AG20443 (cell line): ENCODE measurements around the gene COL19A1.
A peak's percentile ranks its signal among the peaks of the same experiment; 100 is the strongest.
"Not testable (repeated sequence)": the region's sequence is repeated elsewhere in the genome, so short reads cannot be mapped to it uniquely, and the experiment has no call there.

ENCODE experiments used
- DNase-seq: peaks from one replicate; pipeline ENCODE4 v3.0.0; 2012; ENCODE audit warnings: low spot score, mixed read lengths

The COL19A1 gene

GRCh38 chr6:69866351-69866769, at the start of gene COL19A1:
Gene COL19A1 (plus strand): TSS chr6:69866556. CDS start chr6:69879568, 13,012 bp downstream.
- DNase-seq = peak; percentile 11

DNA sequence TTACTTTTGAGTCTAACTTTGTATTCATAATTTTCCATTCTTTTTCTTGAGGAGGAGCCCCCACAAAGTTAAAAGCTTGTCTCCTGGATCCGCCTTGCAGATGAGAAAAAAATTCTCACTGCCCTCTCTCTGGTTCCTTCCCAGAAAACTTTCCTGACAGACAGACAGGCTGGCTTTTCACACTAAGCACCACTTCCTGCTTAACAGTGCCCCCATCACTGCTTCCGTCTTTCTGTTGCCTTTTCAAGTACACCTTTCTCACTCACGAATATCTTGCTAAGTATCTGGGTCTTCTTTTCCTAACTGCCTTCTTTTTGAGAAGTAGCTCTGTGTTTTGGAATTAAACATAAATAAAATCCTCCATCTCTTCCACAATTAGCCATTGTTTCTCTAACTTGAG, 49.8 kb upstream of the COL19A1 start:
- DNase-seq = no peak

GRCh38 chr6:69817358-69817757, 49.0 kb upstream of the COL19A1 start:
- DNase-seq = no peak

GRCh38 chr6:69818223-69818930, 48.0 kb upstream of the COL19A1 start:
- no peak for DNase-seq

DNA sequence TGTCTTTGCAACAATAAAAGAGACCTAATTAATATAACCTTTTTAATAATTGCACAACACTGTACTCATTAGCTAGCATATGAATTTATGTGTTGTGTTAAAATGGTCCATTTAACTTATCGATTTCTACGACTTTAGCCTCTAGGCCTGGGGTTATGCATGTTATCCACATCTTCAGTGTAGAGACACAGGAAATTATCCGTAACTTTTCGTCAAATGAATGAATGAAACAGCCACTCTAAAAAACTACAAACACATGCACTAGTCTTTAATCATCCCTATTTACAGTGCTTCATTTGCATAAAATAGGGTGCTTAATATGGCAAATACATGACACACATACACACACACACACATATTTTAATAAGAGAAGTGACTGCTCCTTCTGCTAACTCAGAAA, 47.2 kb upstream of the COL19A1 start:
- DNase-seq = no peak

DNA sequence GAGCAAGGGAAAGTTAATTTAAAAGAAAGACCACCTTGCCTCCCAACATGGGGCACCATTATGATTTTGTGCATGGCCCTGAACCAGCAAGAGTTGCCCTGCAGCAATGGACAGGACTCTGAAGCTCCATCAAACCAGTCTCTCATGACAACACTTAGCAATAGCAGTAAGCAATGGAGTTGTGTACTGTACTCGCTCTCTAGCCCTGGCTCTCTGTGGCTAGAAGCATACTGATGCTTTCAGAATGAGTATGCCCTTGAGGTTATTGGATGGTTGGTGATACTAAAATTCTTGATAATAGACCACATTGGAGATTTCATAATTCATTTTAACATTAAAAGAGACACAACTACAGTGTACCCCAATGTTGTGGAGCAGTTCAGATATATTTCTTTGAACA, 46.3 kb upstream of the COL19A1 start:
- DNase-seq = no peak

DNA sequence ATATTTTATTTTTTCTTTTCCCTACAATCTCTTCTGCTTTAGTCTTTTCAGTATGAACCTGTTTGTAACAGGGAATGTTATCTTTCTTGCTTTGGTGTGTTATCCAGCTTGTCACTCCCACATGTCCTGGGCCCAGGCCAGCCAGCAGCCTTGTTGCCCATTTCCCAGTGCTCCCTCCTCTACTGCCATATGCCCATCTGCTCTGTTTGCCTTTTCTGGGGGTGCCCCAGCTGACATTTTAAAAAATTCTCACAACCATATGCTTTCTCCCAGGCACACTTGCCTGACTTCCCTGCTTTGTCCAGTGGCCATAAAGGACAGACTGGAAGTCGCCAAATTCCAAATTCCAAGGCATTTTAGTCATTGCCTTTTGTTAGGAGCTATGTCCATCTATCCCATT, 45.9 kb upstream of the COL19A1 start:
- no peak for DNase-seq

GRCh38 chr6:69824355-69824754, 42.0 kb upstream of the COL19A1 start:
- DNase-seq = not testable (repeated sequence)

- no peak for DNase-seq
Observed at GRCh38 chr6:69825904-69826303, 40.5 kb upstream of the COL19A1 start.

DNA sequence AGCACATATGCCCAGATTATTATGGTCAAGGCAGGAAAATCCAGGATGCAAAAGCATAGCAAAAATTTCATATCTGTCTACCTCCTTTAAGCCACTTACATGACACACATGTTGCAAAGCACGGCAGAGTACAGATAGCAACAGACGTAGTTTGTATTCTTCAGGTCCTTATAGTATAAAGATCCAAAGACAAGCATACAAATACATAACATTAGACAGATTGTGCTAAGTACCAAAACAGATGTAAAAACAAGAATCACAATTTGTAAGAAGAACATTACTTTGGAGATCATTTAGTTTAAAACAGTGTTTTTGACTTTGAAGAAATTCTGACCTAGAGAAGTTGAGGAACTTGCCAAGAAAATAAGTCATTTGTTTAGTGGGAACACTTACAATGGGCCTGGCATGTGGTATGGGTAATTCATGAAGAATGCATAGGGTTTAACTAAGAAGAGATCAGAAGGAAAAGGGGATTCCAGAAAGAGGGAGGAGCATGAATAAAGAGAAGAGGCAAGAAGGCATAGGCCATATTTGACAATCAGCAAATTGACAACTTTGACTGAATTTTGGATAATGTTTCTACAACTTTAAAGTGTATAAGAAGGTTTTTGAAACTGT, 39.0 kb upstream of the COL19A1 start:
- DNase-seq = peak; percentile 13

DNA sequence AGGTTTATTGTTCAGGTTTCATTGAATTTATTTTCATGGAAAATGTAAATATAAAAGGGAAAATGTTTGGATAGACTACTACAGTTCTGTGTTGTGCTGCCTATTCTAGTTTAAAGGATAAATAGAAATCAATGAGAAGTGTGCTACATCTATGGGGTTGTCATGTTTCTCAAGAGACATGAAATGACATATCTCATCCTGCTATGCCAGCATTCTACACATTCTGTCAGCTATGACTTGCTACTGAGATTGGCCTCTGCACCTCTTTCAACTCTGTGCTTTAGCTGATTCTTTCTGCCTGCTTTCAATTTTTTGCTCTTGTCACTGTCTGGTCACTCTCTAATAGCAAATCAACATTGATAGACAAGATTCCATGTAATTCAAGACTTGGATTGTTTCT, 33.8 kb upstream of the COL19A1 start:
- no peak for DNase-seq

DNA sequence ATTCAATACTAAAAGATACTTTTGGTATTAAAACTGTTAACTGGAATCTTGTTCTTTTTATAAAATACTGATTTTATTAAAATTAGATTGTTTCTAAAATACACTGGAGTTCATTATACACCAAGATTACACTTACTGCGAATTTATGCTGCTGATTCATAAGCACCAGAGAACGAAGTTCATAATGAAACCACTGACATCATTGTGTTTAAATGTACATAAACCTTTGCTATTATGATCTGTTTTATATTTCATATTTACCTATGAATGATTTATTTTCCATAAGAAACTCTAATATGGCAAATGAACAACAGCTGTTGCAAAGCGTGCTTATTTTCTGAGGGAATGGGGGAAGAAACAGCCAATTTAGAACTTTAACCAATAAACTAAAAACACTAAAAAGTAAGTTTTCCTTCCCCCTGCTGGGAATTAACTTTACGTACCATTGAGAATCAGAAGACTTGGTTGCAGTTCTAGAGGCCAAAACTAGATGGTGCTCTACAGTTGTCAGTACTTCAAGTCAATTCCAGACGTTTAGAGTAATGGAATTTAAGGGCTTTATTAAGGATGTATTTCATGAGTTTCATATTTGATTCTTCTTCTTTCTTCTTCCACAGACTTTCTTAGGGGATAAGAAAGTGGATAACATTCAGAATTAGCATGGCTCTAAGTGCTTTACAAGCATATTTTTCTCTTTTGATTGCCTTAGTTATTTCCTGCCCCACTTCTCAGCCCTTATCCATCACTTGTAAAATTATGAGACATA, 30.8 kb upstream of the COL19A1 start:
- peak; percentile 53 for DNase-seq

GRCh38 chr6:69841862-69842261, 24.5 kb upstream of the COL19A1 start:
- DNase-seq = no peak

- no peak for DNase-seq
Observed at GRCh38 chr6:69843189-69843588, 23.2 kb upstream of the COL19A1 start.

DNA sequence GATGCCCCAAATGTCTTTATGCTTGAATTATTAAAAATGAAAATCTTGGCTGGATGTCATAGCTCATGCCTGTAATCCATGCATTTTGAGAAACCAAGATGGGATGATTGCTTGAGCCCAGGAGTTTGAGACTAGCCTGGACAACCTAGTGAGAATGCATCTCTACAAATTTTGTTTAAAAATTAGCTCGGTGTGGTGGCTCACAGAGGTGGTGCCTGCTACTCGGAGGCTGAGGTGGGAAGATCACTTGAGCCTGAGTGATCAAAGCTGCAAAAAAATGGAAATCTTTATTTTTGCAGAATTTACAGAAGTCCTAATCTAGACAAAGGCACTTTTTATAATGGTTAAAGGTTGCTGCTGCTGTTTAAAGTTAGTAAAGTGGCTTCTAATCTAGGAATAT, 20.0 kb upstream of the COL19A1 start:
- no peak for DNase-seq

GRCh38 chr6:69846770-69847491, 19.4 kb upstream of the COL19A1 start:
- DNase-seq = no peak

GRCh38 chr6:69847492-69847788, 18.9 kb upstream of the COL19A1 start:
- no peak for DNase-seq

DNA sequence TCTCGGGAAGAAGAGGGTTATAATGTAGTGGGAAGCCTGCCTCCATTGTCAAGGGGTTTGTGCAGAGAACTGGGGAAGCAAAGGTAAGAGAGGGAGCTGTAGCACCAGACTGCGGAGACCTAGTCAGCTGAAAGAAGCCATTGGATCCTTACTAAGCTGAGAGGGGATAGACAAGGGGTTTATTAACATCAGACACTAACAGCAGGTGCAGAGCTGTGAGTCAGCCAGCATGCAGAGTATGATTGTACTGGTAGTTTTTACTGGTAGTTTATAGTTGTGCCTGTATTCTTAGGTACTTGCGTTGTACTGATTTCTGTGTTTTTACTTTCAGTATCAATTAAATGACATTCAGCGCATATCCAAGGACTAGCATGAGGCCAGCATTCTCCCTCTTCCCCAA, 17.8 kb upstream of the COL19A1 start:
- no peak for DNase-seq

- DNase-seq = no peak
Observed at GRCh38 chr6:69852706-69853105, 13.7 kb upstream of the COL19A1 start.

DNA sequence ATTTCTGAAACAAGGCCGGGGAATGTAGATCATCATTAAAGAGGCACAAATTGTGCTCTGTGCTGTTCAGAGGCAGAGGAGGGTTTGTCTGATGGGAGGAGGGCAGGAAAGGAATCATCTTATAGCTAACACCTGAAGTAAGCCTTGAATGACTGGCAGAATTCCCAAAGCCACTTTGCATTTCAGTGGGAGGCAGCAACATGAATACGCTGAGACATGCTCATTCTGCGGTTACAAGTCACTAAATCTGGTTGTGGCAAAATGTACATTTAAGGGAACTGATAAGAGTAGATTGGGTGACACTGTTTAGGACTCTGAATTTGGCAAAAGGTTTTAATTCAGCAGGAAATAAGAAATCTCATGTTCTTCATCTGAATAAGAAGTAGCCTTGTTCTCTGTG, 4.4 kb upstream of the COL19A1 start:
- DNase-seq = no peak

DNA sequence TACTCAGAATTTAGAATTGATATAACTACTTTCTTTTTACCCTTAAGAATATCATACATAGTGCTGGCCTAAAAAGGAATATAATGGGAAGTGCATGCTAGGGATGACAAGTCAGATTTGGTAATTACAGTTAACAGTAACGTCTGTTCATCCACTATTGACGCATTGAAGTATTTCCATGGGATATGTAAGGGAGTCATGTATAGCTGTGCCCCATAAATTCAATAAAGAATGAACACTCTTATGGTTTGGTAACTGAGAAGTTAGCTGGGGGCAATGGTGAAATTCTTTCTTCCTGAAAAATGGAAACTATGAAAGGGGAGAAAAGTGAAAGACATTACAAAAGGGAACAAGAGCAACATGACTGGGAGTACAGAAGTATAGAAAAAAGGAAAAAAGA, 2.6 kb upstream of the COL19A1 start:
- no peak for DNase-seq

DNA sequence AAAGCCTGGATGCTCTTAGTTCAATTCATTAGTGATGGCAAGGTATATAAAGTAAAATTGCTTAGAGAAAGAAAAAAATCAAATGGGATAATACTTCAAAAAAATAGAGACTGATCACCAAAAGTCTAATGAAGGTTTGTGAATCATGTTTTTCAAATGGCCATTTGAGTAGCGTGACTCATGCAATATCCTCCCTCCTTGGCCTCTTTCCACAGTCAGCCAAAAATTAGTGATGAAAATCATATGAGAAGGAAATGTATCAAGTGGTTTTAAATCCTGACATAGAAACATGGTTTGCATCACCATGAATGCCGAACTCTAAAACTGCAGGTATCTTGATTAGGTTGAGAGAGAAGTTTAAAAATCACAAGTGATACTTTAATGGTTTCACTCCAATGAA, 1.2 kb upstream of the COL19A1 start:
- peak; percentile 40 for DNase-seq
